Ovary (tissue), 9 donors: Measurements from ENCODE around the gene FAF2. TPM values are rescaled to one million over a fixed set of nuclear protein-coding genes. Genes with fewer than 3 reads are reported as not detected.

Experiments
- DNase-seq, 5 donors: peaks; one replicate each; pipeline ENCODE4 v3.0.0-alpha.2; 2019 to 2020
- H3K27ac ChIP-seq, 2 donors: fragments of 200-600 bp; one replicate each; pipeline versions ENCODE4 v1.5.1 to v1.8.0; 2019 to 2022
- H3K27me3 ChIP-seq: fragments of 200-600 bp; one replicate; pipeline ENCODE4 v1.8.0; 2022
- H3K36me3 ChIP-seq: fragments of 200-600 bp; sonication (generic); one replicate; pipeline ENCODE4 v1.5.1; 2019
- H3K4me1 ChIP-seq: one replicate; pipeline ENCODE4 v1.8.1; 2013; ENCODE audit warnings: mild to moderate bottlenecking, moderate library complexity; ENCODE audit not compliant: insufficient read depth
- H3K4me3 ChIP-seq: fragments of 200-600 bp; sonication (generic); one replicate; pipeline ENCODE4 v1.5.1; 2017
- H3K9me3 ChIP-seq, 2 donors: fragments of 200-600 bp in 1 of 2; sonication (generic) in 1 of 2; one replicate each; pipeline versions ENCODE4 v1.5.1 to v1.8.1; 2013 to 2019; ENCODE audit warnings: mild to moderate bottlenecking in 1 of 2, moderate library complexity in 1 of 2
- CTCF ChIP-seq, 3 donors: fragments of 450-650 bp in 2 of 3; fragments of 200-600 bp in 1 of 3; IDR thresholded peaks; one replicate each; pipeline versions ENCODE4 v1.5.1 to v1.8.0; 2016 to 2022; ENCODE audit warnings: antibody characterized with exemption in 3 of 3, mild to moderate bottlenecking in 1 of 3
- EP300 ChIP-seq: sonication (generic); formaldehyde crosslinking; IDR thresholded peaks from one replicate; pipeline ENCODE4 v1.6.1; 2017; ENCODE audit warnings: antibody characterized with exemption
- POLR2A ChIP-seq: fragments of 450-650 bp; IDR thresholded peaks from one replicate; pipeline ENCODE4 v1.6.1; 2017; ENCODE audit warnings: antibody characterized with exemption, mild to moderate bottlenecking, moderate library complexity
- WGBS, 3 donors: extraction: QIAGEN DNeasy Blood & Tissue Kit in 1 of 3; methylation state at CpG; one replicate each; pipeline versions ENCODE4 v1.1.5 to v1.1.7; 2013 to 2017; 5-methylcytosine and 5-hydroxymethylcytosine counted together
- intact Hi-C, 4 donors: fragments of 100-400 bp; cut with DNase I; formaldehyde crosslinking; loops; one replicate each; pipeline versions ENCODE4 v1.11.0 to v1.15.1; 2022 to 2023
- polyA plus RNA-seq, 2 donors: library from polyadenylated mRNA; stranded (reverse); fragments of 200-250 nt in 1 of 2; fragments of 350-450 nt in 1 of 2; fragmentation: Illumina TruSeq in 1 of 2; extraction: RNeasy Lipid Tissue Mini Kit (QIAGEN cat#74804) in 1 of 2; gene quantifications; one replicate each; pipeline ENCODE4 v1.2.3, GENCODE V29; 2013 to 2014
- total RNA-seq, 7 donors: library from RNA; depleted of rRNA in 2 of 7; stranded (reverse); fragments of >200 nt in 2 of 7; fragmentation: NEBNext Ultra II Directional in 3 of 7; extraction: Animal tissue kit (Norgen Biotek cat#: 25700) in 3 of 7; gene quantifications; one replicate each; pipeline versions ENCODE4 v1.1.0 to v1.2.4, GENCODE V29; 2016 to 2023
- donor health status: DM: no; HTN: no; CAD: no; lungs with moderate emphysema.
- donor health status: DM: no; HTN: no; CAD: no.
- donor health status: Bipolar disorder and iron deficiency.
- donor health status: DM: yes; HTN: yes; CAD: no.
- donor health status: DM: no; HTN: no; CAD: no.
- donor health status: DM: yes; HTN: yes; CAD: no.

Gene FAF2
- total and polyA plus RNA-seq, 9 donors, result 17.2 to 46.7 (median 34.4) TPM

GRCh38 chr5:176497852-176498251 is 49.7 kb downstream of the FAF2 start:
- H3K27me3 ChIP-seq, result no peaks in the 10 kb centered on the region
- no peak overlapping the region for H3K4me3 ChIP-seq
- H3K9me3 ChIP-seq, result no peaks in the 10 kb centered on the region
- no peaks in the 10 kb centered on the region for H3K36me3 ChIP-seq
- no peak for TF ChIP-seq POLR2A
- no peak for TF ChIP-seq EP300
- TF ChIP-seq CTCF (IDR thresholded peaks at IDR 0.05), result no peak
- intact Hi-C loops, result no loop called here
- no peak overlapping the region for H3K27ac ChIP-seq
- no peaks in the 10 kb centered on the region for H3K4me1 ChIP-seq
- DNase-seq, result no peak
- 88 to 96% (median 92%) methylated on average over 9 of the region's 9 CpGs for WGBS, 3 donors

- DNase-seq, result no peak
- Histone ChIP-seq H3K9me3 (no peaks in the 10 kb centered on the region), H3K4me1 (no peaks in the 10 kb centered on the region), H3K4me3 (no peak overlapping the region), H3K36me3 (no peaks in the 10 kb centered on the region), H3K27ac (no peak overlapping the region), H3K27me3 (no peaks in the 10 kb centered on the region)
- 89 to 91% (median 89%) methylated on average over 5 of the region's 5 CpGs for WGBS, 3 donors
- intact Hi-C loops, result no loop called here
- TF ChIP-seq POLR2A (no peak), CTCF (IDR thresholded peaks at IDR 0.05) (no peak), EP300 (no peak)
These were observed 51.1 kb downstream of the FAF2 start for GRCh38 chr5:176499273-176499672.

GRCh38 chr5:176500511-176500910 is 52.3 kb downstream of the FAF2 start:
- H3K9me3 ChIP-seq, result no peaks in the 10 kb centered on the region
- no peaks in the 10 kb centered on the region for H3K27me3 ChIP-seq
- H3K36me3 ChIP-seq, result no peaks in the 10 kb centered on the region
- H3K4me1 ChIP-seq, result no peaks in the 10 kb centered on the region
- intact Hi-C loops, result no loop called here
- WGBS, 3 donors, result 85 to 97% (median 93%) methylated on average over 3 of the region's 3 CpGs
- no peak for DNase-seq
- H3K27ac ChIP-seq, result no peak overlapping the region
- TF ChIP-seq POLR2A (no peak), EP300 (no peak), CTCF (IDR thresholded peaks at IDR 0.05) (no peak)
- no peak overlapping the region for H3K4me3 ChIP-seq

- no peak overlapping the region for H3K27ac ChIP-seq
- 89 to 97% (median 94%) methylated on average over 1 of the region's 1 CpG for WGBS, 3 donors
- H3K9me3 ChIP-seq, result no peaks in the 10 kb centered on the region
- DNase-seq, result no peak
- no peaks in the 10 kb centered on the region for H3K4me1 ChIP-seq
- intact Hi-C loops, result no loop called here
- no peak overlapping the region for H3K4me3 ChIP-seq
- TF ChIP-seq POLR2A (no peak), CTCF (IDR thresholded peaks at IDR 0.05) (no peak), EP300 (no peak)
- H3K27me3 ChIP-seq, result no peaks in the 10 kb centered on the region
- H3K36me3 ChIP-seq, result no peaks in the 10 kb centered on the region
These were observed 53.1 kb downstream of the FAF2 start for GRCh38 chr5:176501333-176501732.

- no peaks in the 10 kb centered on the region for H3K27me3 ChIP-seq
These were observed 55.3 kb downstream of the FAF2 start for GRCh38 chr5:176503496-176503895.

More at GRCh38 chr5:176503496-176503895, 55.3 kb downstream of the FAF2 start:
- Histone ChIP-seq H3K4me3 (no peak overlapping the region), H3K4me1 (no peaks in the 10 kb centered on the region), H3K27ac (no peak overlapping the region), H3K36me3 (no peaks in the 10 kb centered on the region), H3K9me3 (no peaks in the 10 kb centered on the region)
- intact Hi-C loops, result no loop called here
- TF ChIP-seq POLR2A (no peak), EP300 (no peak), CTCF (IDR thresholded peaks at IDR 0.05) (no peak)
- 89 to 96% (median 95%) methylated on average over 5 of the region's 5 CpGs for WGBS, 3 donors
- DNase-seq, result no peak
